Measurements from ENCODE around the gene RGS14.

DNA sequence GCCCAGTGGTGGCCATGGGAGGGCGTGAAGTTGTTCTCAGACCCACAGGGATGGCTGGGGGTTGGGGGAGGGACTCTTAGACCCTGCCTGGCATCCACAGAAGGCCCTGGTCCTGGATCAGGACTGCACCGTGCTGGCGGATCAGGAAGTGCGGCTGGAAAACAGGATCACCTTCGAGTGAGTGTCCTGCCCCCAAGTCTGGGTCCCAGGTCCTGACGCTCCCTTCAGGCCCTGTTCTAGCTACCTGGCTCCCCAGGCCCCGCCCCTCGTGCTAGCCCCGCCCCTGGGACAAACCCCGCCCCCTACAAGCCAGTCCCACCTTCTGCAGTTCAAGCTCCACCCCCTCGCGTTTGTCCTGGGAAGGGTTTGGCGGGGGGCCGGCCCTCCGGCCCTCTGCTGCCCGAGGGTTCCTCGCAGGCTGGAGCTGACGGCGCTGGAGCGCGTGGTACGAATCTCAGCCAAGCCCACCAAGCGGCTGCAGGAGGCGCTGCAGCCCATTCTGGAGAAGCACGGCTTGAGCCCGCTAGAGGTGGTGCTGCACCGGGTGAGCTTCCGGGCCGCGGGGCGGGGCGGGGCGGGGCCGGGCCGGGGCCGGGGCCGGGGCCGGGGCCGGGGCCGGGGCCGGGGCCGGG, 12.9 kb downstream of the RGS14 start:
- TF ChIP-seq, protein P1, sequence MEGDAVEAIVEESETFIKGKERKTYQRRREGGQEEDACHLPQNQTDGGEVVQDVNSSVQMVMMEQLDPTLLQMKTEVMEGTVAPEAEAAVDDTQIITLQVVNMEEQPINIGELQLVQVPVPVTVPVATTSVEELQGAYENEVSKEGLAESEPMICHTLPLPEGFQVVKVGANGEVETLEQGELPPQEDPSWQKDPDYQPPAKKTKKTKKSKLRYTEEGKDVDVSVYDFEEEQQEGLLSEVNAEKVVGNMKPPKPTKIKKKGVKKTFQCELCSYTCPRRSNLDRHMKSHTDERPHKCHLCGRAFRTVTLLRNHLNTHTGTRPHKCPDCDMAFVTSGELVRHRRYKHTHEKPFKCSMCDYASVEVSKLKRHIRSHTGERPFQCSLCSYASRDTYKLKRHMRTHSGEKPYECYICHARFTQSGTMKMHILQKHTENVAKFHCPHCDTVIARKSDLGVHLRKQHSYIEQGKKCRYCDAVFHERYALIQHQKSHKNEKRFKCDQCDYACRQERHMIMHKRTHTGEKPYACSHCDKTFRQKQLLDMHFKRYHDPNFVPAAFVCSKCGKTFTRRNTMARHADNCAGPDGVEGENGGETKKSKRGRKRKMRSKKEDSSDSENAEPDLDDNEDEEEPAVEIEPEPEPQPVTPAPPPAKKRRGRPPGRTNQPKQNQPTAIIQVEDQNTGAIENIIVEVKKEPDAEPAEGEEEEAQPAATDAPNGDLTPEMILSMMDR (IDR thresholded peaks at IDR 0.05): no peak
- no peak for TF ChIP-seq POLR2A (IDR thresholded peaks at IDR 0.05)

Data from lower leg skin (tissue), 3 donors.